Testis (tissue), 3 donors: ENCODE data around the gene IL18R1. TPM values are rescaled to one million over a fixed set of nuclear protein-coding genes. Genes with fewer than 3 reads are reported as not detected.

Experiments used
- DNase-seq: peaks from one replicate; pipeline ENCODE4 v3.0.0-alpha.2; 2019
- H3K27ac ChIP-seq, 2 donors: fragments of 200-600 bp; sonication (generic); one replicate each; pipeline ENCODE4 v1.5.1; 2019
- H3K27me3 ChIP-seq: fragments of 200-600 bp; sonication (generic); one replicate; pipeline ENCODE4 v1.5.1; 2019
- H3K36me3 ChIP-seq: fragments of 200-600 bp; sonication (generic); one replicate; pipeline ENCODE4 v1.5.1; 2017; ENCODE audit warnings: low read depth; ENCODE audit errors: missing control alignments
- H3K4me1 ChIP-seq: fragments of 200-600 bp; sonication (generic); one replicate; pipeline ENCODE4 v1.5.1; 2019
- H3K4me3 ChIP-seq, 2 donors: fragments of 200-600 bp; sonication (generic); one replicate each; pipeline ENCODE4 v1.5.1; 2017 to 2019
- H3K9me3 ChIP-seq: fragments of 200-600 bp; sonication (generic); one replicate; pipeline ENCODE4 v1.5.1; 2017
- CTCF ChIP-seq, 3 experiments: fragments of 450-650 bp in 2 of 3; fragments of 200-600 bp in 1 of 3; sonication (generic) in 1 of 3; IDR thresholded peaks; one replicate each; pipeline ENCODE4 v1.5.1; 2016 to 2019; ENCODE audit warnings: antibody characterized with exemption in 3 of 3, mild to moderate bottlenecking in 2 of 3, moderate library complexity in 1 of 3
- POLR2A ChIP-seq: fragments of 450-650 bp; IDR thresholded peaks from one replicate; pipeline ENCODE4 v1.6.1; 2017; ENCODE audit warnings: antibody characterized with exemption, mild to moderate bottlenecking, moderate library complexity
- WGBS, 2 donors: methylation state at CpG; one replicate each; pipeline ENCODE4 v1.1.5; 2018; 5-methylcytosine and 5-hydroxymethylcytosine counted together
- intact Hi-C: fragments of 100-400 bp; cut with DNase I; formaldehyde crosslinking; loops from one replicate; pipeline ENCODE4 v1.15.1; 2023; ENCODE audit warnings: low total_unique reads
- polyA plus RNA-seq: library from polyadenylated mRNA; stranded (reverse); fragments of 350-450 nt; fragmentation: Illumina TruSeq; extraction: RNeasy Lipid Tissue Mini Kit (QIAGEN cat#74804); gene quantifications from one replicate; pipeline ENCODE4 v1.2.3, GENCODE V29; 2014; ENCODE audit warnings: low read depth, low replicate concordance; ENCODE audit not compliant: insufficient read depth
- total RNA-seq, 2 donors: library from RNA; depleted of rRNA; stranded (reverse); fragments of >200 nt; gene quantifications; one replicate each; pipeline ENCODE4 v1.2.3, GENCODE V29; 2016

The IL18R1 gene
- total and polyA plus RNA-seq, 3 donors from 2014 or later: 1.0 to 2.9 (median 1.1) TPM

- H3K27me3 ChIP-seq: no peaks in the 10 kb centered on the region
- no peak for TF ChIP-seq CTCF (IDR thresholded peaks at IDR 0.05)
- TF ChIP-seq POLR2A: no peak
- 62 to 67% methylated on average over 5 of the region's 5 CpGs for WGBS, 2 donors
- no peak overlapping the region for H3K4me3 ChIP-seq
- H3K27ac ChIP-seq: no peak overlapping the region
- intact Hi-C loops: no loop called here
- no peaks in the 10 kb centered on the region for H3K36me3 ChIP-seq
- no peaks in the 10 kb centered on the region for H3K4me1 ChIP-seq
- H3K9me3 ChIP-seq: no peaks in the 10 kb centered on the region
- DNase-seq: no peak
These were observed 70.0 kb downstream of the IL18R1 start for GRCh38 chr2:102425441-102426132.

- TF ChIP-seq POLR2A (no peak), CTCF (IDR thresholded peaks at IDR 0.05) (no peak)
- no peak overlapping the region for H3K4me3 ChIP-seq
- H3K27ac ChIP-seq: no peak overlapping the region
- H3K27me3 ChIP-seq: no peaks in the 10 kb centered on the region
- no peaks in the 10 kb centered on the region for H3K9me3 ChIP-seq
- 37 to 100% methylated on average over 1 of the region's 1 CpG for WGBS, 2 donors
- H3K36me3 ChIP-seq: no peaks in the 10 kb centered on the region
- intact Hi-C loops: no loop called here
- no peaks in the 10 kb centered on the region for H3K4me1 ChIP-seq
- DNase-seq: no peak
These were observed 71.7 kb downstream of the IL18R1 start for GRCh38 chr2:102427249-102427648.

GRCh38 chr2:102428573-102428972, 73.0 kb downstream of the IL18R1 start:
- Histone ChIP-seq H3K4me1 (no peaks in the 10 kb centered on the region), H3K27me3 (no peaks in the 10 kb centered on the region), H3K9me3 (no peaks in the 10 kb centered on the region), H3K4me3 (no peak overlapping the region), H3K36me3 (no peaks in the 10 kb centered on the region), H3K27ac (no peak overlapping the region)
- WGBS, 2 donors: 73 to 81% methylated on average over 2 of the region's 2 CpGs
- TF ChIP-seq CTCF (IDR thresholded peaks at IDR 0.05) (no peak), POLR2A (no peak)
- intact Hi-C loops: no loop called here
- DNase-seq: no peak

- intact Hi-C loops: no loop called here
These were observed 76.8 kb downstream of the IL18R1 start for GRCh38 chr2:102432386-102432785.

More at GRCh38 chr2:102432386-102432785, 76.8 kb downstream of the IL18R1 start:
- WGBS, 2 donors: 93 to 94% methylated on average over 2 of the region's 2 CpGs
- Histone ChIP-seq H3K27me3 (no peaks in the 10 kb centered on the region), H3K9me3 (no peaks in the 10 kb centered on the region), H3K27ac (no peak overlapping the region), H3K4me3 (no peak overlapping the region), H3K36me3 (no peaks in the 10 kb centered on the region), H3K4me1 (no peaks in the 10 kb centered on the region)
- DNase-seq: no peak
- TF ChIP-seq POLR2A (no peak), CTCF (IDR thresholded peaks at IDR 0.05) (no peak)
